Rectal smooth muscle tissue (tissue), 1 donor: Measurements from ENCODE around the gene TP53TG5.
A peak's percentile ranks its signal among the peaks of the same experiment; 100 is the strongest.

ENCODE experiments used
- H3K27ac ChIP-seq: one replicate; pipeline ENCODE4 v1.7.0; 2013; ENCODE audit warnings: low read depth, low read length, inconsistent platforms
- H3K27me3 ChIP-seq: one replicate; pipeline ENCODE4 v1.7.0; 2013; ENCODE audit warnings: low read length; ENCODE audit not compliant: control insufficient read depth, insufficient read depth
- H3K36me3 ChIP-seq: one replicate; pipeline ENCODE4 v1.7.0; 2013; ENCODE audit warnings: low read length; ENCODE audit not compliant: control insufficient read depth, insufficient read depth
- H3K4me1 ChIP-seq: one replicate; pipeline ENCODE4 v1.7.0; 2013; ENCODE audit warnings: low read length; ENCODE audit not compliant: control insufficient read depth, insufficient read depth
- H3K4me3 ChIP-seq: one replicate; pipeline ENCODE4 v1.7.0; 2013; ENCODE audit warnings: low read length
- H3K9ac ChIP-seq: one replicate; pipeline ENCODE4 v1.7.0; 2013; ENCODE audit warnings: low read length

Gene TP53TG5

DNA sequence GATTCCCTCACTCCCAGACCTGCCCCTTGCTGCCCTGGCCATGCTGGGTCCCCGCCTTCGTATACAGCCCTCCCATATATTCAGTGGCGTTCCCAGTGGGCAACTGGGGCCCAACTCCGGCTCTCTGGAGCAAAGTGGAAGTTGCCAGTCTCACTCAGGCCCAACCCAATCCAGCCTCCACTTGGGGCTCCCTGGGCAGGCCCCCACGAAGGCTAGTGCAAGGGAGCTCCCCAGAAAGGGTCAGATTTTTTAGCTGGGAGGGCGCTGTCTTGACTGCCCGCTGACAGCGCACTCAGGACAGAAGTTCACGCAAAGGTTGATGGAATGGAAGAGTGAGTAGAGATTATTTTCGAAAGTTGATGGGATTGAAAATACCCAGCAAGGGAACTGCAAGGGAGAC, 5.9 kb downstream of the TP53TG5 start:
- no peaks in the 10 kb centered on the region for H3K27me3 ChIP-seq
- no peak overlapping the region for H3K9ac ChIP-seq
- peak overlapping the region; percentile 92 for H3K27ac ChIP-seq
- H3K4me1 ChIP-seq, result peaks cover 5% of the 10 kb centered on the region
- H3K4me3 ChIP-seq, result no peak overlapping the region
- peaks cover 5% of the 10 kb centered on the region for H3K36me3 ChIP-seq

DNA sequence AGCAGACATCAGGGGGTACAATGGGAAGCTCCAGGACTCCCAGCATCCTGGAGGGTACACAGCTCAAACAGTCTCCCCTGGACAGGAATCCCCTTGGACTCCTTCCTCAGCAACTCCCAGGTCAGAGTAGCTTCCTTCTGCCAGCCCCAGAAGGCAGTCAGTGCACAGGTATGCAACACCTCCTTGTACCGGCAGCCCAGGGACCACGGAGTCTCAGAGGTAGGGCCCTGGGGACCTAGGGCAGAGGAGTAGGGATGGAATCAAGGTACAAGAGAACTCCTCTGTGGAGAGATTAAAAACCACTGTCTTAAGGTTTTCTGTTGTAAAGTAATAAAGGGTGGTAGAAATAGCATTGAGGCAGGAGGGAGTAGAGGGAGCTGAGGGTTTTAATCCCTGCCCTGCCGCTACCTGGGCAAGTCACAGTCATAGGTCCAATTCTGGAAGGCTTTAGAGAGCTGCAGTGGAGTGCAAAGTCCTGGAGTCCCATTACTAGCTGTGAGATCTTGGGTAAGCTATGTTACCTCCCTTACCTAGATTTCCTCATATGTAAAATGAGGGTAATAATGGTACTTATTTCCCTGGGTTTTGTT, 7.5 kb downstream of the TP53TG5 start:
- Histone ChIP-seq H3K36me3 (peaks cover 19% of the 10 kb centered on the region), H3K4me1 (peaks cover 5% of the 10 kb centered on the region), H3K4me3 (no peak overlapping the region), H3K27ac (no peak overlapping the region), H3K27me3 (no peaks in the 10 kb centered on the region), H3K9ac (no peak overlapping the region)

DNA sequence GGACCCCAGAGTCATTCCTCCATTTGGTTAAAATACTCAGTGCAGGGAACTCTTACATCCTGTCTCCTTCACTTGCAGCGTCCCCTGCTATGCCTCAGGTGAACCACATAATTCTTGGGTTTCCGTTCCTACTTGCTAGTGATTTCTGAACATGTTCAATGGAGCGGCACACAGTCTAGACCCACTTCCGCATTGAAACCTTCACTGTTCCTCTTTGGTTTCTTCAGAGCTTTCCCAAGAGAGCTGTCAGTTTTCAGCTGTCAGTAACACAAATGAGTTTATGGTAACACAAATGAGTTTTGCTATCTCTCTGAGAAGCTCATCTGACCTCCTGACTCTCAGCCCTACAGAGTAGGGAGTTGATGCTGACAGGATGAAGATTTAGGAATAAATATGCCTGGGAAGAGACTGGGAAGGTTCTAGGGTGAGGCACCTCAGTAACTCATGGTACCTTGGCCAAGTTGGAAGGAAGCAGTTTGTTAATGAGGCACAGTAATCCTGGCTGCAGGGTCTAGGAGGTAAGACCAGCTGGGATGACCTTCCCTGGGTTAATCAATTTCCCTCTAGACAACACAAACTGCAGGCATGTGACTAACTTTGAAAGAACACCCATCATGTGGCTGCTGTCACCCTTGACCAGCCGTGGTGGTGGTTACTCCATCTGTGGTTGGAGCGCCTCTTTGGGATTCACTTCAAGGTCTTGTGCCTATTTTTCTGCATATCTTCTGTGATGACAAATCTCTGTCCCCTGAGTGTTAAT, 9.7 kb downstream of the TP53TG5 start:
- Histone ChIP-seq H3K27ac (no peak overlapping the region), H3K9ac (no peak overlapping the region), H3K36me3 (peaks cover 22% of the 10 kb centered on the region), H3K4me3 (no peak overlapping the region), H3K27me3 (no peaks in the 10 kb centered on the region), H3K4me1 (peaks cover 12% of the 10 kb centered on the region)

DNA sequence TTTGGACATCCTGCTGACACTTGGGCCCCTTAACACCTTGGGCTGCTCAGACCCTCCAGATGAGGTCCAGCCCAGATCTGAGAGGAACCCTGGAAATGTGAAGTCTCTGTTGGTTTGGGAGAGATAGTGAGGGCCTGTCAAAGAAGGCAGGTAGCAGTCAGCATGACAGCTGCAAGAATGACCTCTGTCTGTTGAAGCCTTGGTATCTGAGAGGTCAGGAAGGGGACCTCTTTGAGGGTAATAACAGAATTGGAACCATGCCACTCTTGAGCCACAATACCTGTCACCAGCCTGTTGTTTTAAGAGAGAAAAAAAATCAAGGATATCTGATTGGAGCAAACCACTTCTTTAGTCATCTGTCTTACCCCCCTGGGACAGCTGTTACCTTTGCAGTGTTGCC, 11.0 kb downstream of the TP53TG5 start:
- Histone ChIP-seq H3K27me3 (no peaks in the 10 kb centered on the region), H3K27ac (no peak overlapping the region), H3K9ac (no peak overlapping the region), H3K4me3 (no peak overlapping the region), H3K36me3 (peaks cover 22% of the 10 kb centered on the region), H3K4me1 (peaks cover 11% of the 10 kb centered on the region)

DNA sequence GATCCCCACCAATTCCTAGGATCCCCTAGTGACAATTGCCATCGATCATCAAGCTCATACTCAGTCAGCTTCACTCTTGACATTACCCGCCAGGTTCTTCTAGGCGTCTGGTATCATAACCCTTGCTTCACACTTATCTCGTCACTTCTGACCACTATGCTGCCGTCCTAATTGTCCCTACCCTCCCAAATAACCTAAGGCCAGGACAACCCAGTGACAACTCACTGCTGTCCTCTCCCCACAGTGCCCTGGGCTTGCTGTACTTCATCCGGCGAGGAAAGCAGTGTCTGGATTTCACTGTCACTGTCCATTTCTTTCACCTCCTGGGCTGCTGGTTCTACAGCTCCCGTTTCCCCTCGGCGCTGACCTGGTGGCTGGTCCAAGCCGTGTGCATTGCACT, 11.5 kb downstream of the TP53TG5 start:
- Histone ChIP-seq H3K4me1 (peaks cover 11% of the 10 kb centered on the region), H3K36me3 (peaks cover 22% of the 10 kb centered on the region), H3K4me3 (no peak overlapping the region), H3K27me3 (no peaks in the 10 kb centered on the region), H3K9ac (no peak overlapping the region), H3K27ac (no peak overlapping the region)

DNA sequence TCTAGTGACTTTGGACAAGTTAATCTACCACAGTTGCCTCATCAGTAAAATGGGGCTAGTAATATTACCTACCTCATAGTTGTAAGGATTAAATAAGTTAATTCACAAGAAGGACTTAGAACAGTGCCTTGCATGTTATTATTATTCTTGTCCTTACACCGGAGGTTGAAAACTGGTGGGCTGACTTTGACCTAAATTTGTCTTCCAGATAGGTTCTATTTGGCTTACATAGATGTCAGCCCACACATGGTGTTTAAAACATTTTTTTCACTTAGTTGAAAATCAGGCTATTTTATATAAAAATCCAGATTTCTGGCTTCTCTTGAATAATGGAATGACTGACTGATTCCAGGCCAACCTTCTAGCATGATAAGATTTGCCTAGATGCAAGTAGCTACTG, 11.9 kb downstream of the TP53TG5 start:
- Histone ChIP-seq H3K4me3 (no peak overlapping the region), H3K27me3 (no peaks in the 10 kb centered on the region), H3K4me1 (peaks cover 11% of the 10 kb centered on the region), H3K36me3 (peaks cover 22% of the 10 kb centered on the region), H3K27ac (no peak overlapping the region), H3K9ac (no peak overlapping the region)

DNA sequence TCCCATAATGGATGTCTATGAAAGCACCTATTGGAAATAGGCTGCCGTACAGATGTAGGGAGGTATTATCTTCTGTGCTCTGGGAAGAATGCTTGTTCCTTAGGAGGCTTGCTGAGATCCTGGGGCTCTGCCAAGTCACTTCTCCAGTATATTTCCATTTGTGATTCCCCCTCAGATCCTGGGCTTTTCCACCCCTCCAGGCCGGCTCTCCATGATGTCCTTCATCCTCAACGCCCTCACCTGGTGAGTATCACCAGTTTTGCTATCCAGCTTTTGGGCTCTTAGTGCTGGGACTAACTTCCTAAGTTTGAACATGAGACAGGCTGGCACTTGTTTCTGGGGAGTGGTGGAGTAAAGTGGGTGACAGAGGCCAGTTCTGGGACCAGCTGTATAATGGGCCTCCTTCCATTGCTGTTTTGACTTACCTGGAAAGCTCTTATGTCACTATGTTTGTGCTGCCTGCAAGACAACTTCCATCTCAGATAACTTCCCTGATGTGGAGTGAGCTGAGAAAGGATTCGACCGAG, 12.6 kb downstream of the TP53TG5 start:
- no peak overlapping the region for H3K27ac ChIP-seq
- H3K4me3 ChIP-seq, result no peak overlapping the region
- no peak overlapping the region for H3K9ac ChIP-seq
- H3K4me1 ChIP-seq, result peaks cover 11% of the 10 kb centered on the region
- H3K36me3 ChIP-seq, result peaks cover 22% of the 10 kb centered on the region
- H3K27me3 ChIP-seq, result no peaks in the 10 kb centered on the region

DNA sequence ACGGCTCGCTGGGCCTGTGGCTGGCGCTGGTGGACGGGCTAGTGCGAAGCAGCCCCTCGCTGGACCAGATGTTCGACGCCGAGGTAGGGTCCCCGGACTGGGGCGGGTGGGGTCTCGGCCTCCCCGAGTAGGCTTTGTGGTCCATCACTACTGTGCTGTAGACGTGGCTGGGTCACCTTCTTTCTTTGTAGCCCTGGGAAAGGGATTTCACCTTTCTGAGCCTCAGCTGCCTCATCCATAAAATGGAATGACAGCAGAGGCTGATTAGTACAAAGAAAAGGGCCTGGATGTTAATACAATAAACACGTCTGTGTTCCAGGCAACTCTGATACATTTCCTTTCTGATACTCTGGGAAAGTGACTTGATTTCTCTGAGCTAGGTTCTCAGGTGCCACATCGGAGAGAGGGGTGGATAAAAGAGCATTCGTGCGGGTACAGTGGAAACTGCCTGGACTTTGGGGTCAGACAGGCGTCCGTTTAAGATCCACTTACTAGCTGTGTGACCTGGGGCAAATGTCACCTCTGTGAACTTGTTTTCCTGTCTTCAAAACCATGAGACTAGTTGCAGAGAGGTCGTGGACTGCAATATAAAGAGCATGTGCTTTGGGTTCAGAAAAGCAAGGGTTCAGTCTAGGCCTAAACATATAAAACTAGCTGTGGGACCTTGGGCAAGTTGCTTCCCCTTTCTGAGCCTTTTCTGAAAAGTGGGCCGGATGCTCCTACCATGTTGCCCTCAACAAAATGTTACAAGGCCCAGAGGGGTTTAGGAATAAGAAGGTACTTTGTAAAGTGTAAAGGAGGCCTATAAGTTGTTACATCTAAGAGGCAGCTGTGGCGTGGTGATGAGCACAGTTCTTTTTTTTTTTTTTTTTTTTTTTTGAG, 14.3 kb downstream of the TP53TG5 start:
- no peaks in the 10 kb centered on the region for H3K27me3 ChIP-seq
- peaks cover 22% of the 10 kb centered on the region for H3K36me3 ChIP-seq
- peak overlapping the region; percentile 83 for H3K9ac ChIP-seq
- peak overlapping the region; percentile 98 for H3K27ac ChIP-seq
- H3K4me1 ChIP-seq, result peaks cover 23% of the 10 kb centered on the region
- peak overlapping the region; percentile 74 for H3K4me3 ChIP-seq

DNA sequence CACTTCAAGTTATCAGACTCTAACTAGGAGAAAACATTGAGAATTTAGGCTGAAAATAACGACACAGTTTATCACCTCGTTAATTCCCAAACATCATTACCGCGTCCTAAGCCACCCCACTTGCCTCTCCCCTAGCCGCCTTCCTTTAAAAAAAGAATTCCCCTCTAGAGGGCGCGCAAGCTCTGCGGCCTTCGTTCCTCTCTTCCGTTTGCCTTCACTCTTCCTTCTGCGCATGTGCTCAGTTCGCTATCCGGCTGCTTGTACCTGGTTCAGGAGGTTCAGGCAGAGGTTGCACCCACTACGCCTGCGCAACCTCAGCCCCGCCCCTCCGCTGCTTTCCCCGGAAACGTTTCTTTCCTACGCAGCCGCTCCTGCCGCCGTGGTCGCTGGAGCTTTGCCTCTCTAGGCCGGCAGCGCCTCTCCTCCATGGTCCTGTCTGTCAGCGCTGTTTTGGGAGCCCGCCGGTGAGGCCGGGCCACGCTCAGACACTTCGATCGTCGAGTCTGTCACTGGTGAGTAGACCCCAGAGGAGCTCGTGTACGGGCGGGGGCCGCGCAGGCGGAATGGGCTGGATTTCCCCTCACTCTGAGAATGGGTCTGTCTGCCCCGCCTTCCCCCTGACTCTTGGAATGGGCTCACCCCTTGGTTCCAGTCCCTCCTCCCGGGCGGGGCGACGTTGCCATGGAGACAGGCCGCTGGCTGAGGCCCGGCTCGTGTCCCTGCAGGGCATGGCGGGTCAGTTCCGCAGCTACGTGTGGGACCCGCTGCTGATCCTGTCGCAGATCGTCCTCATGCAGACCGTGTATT, 15.1 kb downstream of the TP53TG5 start, which contains the start of gene SYS1:
Gene SYS1 (plus strand): TSS at position 353 of the 807 bp plus-strand sequence. CDS start 376 bp downstream, at position 729.
- H3K9ac ChIP-seq, result peak within 1 kb of the TSS; percentile 83
- no peaks in the 10 kb centered on the region for H3K27me3 ChIP-seq
- peaks cover 29% of the 10 kb centered on the region for H3K4me1 ChIP-seq
- peak within 1 kb of the TSS; percentile 98 for H3K27ac ChIP-seq
- H3K4me3 ChIP-seq, result peak within 1 kb of the TSS; percentile 74
- H3K36me3 ChIP-seq, result peaks cover 22% of the 10 kb centered on the region

DNA sequence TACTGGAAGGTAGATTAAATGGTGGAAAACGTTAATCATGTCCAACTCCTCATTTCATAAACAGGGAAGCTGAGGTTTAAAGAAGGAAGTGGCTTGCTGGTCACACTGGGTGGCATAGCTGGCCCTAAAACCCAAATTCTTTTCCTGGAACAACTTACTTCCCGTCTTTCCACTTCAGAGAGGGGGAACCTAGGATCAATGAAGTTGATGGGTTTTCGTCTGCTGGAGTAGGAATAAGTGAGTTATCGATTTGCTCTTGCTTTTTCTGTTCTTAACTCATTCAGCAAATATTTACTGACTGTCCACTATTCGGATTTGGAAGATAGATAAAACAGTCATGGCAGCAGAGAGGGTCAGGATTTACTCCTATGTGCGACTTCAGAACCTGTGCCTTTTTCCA, 16.3 kb downstream of the TP53TG5 start:
- Histone ChIP-seq H3K4me3 (no peak overlapping the region), H3K9ac (no peak overlapping the region), H3K4me1 (peaks cover 33% of the 10 kb centered on the region), H3K27me3 (no peaks in the 10 kb centered on the region), H3K27ac (no peak overlapping the region), H3K36me3 (peaks cover 13% of the 10 kb centered on the region)

DNA sequence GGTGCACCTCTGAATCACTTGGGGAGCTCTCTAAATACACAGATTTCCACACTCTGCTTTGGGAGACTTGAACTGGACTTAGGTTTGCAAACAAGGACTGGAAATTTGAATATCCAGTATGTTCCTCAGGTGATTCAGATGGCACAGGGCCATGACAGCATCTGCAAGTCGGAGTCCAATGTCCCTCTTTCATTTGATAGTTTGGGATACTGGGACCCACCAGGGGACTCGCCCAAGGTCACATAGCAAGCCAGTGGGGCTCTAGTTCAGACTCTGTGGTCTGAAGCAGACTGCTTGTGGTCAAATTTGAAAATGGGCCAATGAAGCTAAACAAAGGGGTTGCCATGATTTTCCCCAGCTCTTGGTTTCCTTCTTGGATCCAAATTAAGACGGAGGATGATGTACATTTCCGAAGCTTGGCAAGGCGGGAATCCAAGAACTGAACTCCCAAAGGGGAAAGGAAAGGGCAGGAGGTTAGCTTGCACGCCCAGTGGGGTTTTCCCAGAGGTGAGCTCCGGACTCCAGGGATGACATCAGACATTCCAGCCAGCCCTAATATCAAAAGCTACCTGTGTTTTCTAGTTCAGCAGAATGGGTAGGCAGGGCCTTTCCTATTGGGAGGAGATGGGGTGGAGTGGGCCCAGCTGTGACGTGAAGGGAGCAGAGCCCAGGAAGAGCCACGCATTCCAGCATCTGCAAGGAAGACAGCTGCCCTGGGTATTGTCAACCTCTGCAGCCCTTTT, 18.5 kb downstream of the TP53TG5 start:
- Histone ChIP-seq H3K27me3 (no peaks in the 10 kb centered on the region), H3K4me1 (peaks cover 45% of the 10 kb centered on the region), H3K27ac (peak overlapping the region; percentile 95), H3K36me3 (no peaks in the 10 kb centered on the region), H3K9ac (no peak overlapping the region), H3K4me3 (no peak overlapping the region)
